Effector CD8-positive, alpha-beta T cell (primary cell): ENCODE measurements around the gene C2CD3.

ENCODE experiments used
- DNase-seq: peaks from one replicate; lab custom pipeline; 2025; lab: John Stamatoyannopoulos, UW

Gene C2CD3

DNA sequence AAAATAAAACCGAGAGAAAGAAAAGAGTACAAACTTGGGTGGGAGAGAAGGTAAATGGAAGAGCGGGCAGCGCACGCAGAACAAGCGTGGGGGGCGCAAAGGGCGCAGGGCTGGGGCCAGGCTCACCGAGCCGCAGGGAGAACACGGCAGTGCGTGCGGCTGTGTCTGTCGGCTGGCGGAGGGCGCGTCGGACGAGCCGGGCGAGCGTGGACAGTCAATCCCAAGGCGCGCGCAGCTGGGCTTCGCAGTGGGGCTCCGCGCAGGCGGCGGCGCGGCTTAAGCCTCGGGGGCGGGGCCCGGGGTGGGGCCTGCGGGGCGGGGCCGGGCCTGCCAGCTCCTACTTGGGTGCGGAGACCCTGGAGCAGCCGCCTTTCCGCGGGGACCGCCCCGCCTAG, 188.2 kb downstream of the C2CD3 start, which contains the start of gene UCP2:
Gene UCP2 (minus strand): TSS at position 249 of the 395 bp plus-strand sequence. CDS start 4,465 bp downstream, outside the sequence.
- peak; percentile 75 for DNase-seq

DNA sequence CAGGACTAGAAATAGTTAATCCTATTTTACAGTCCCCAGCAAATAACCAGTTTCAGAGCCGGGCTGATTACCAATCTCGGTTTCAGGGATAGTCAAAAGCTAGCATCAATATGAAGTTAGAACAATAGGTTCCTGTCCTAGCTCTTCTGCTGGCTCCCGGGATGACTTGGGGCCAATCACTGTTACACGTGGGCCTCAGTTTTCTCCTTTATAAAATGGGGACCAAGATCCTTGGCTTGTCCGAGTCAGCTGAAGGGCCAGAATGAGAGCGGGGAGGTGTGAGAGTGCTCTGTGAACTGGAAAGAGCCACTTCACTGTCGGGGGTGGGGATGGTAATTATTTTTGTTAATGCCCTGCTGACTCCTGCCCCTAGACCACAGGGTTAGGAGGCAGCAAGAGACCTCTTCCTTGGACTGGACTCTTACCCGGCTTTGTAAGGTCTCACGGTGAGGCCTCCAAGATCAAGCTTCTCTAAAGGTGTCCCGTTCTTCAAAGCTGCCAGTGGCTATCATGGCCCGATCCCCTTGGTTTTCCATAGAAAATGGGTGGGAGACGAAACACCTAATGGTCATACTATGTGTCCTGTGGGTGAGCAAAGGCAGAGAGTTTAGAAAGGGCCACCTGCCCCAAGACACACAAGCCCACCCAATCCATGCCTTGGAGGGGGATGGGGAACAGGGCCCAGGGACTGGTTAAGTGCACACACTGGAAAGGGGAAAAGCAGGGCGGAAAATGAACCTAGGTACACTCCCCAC, 189.6 kb downstream of the C2CD3 start:
- no peak for DNase-seq

DNA sequence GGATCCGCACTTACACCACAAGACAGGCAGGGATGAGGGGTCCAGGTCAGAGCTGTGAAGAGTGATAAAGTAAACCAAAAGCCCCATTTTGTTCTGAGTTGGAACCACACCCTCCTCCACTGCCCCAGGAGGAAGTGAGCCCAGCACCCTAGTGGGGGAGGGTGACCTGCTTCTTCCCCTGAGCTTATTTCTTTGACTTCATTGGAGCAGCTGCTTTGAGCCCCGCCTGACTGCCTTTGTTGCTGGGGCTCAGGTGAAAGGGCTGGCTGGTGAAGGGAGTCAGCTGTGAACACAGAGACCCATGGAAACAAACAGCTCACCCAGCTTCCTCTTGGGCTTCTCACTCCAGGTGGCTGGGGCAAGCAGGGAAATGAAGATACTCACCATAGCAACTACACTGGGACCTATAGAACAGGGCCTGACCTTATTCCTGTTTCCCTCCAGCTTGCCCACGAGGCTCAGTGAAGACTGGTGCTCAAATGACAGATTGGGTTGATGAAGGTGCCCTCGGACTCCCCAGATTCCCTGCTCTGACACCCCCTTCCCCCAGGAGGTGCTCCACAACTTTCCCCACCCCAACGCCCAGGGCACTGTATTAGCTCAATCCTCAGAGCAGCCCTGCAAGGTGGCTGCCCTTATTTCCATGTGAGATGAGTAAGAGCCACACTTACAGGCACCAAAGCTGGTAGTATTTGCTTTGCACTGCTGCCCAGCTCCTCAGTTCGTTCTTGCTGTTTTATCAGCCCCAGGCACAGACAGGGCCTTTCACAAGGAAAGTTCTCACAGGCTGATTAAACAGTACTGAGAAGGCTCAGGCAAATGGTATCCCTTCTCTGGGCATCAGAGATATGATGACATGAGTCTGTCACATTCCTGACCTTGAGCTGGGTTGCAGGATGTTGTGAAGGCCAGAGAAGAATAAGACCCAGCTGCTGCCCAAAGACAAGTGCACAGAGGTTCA, 190.5 kb downstream of the C2CD3 start:
- peak; percentile 55 for DNase-seq

DNA sequence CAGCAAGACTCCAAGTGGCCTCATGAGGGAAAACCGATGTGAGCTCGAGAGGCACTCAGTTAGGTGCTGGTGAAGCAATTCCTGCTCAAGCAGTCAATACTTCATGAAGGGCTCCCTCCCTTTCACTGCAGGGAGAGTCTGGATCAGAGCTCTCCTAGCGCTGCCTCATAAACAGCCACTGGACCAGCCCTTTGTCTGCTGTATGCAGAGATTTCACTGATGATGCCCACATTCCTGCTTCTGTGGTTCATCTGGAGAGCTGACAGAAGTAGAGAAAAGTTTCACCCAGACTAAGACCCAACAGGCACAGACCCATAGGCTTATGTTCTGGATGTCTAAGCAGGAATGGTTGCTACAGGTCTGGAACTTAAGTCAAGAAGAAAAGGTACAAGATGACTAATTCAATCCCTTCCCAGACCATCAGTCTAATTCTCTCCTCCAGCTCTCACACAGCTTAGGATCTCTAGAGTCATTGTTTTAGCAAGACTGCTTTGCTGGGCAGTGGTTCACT, 192.2 kb downstream of the C2CD3 start:
- DNase-seq, result no peak

DNA sequence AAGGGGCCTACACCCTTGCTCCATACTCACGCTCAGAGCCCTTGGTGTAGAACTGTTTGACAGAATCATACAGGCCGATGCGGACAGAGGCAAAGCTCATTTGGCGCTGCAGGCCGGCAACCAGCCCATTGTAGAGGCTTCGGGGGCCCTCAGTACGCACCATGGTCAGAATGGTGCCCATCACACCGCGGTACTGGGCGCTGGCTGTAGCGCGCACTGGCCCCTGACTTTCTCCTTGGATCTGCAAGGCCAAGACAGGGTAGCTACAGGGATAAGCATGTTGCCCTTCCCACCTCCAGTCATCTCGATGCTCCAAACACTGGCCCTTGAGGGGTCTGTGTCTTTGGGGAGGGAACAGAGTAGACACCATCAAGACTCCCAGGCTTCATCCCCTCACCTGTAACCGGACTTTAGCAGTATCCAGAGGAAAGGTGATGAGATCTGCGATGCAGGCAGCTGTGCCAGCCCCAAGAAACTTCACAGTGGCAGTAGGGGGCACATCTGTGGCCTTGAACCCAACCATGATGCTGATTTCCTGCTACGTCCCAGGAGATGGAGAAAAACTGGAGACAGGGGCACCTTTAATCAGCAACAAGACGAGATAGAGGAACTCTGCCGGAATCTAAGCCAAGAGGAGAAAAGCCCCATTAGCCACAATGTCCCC, 192.8 kb downstream of the C2CD3 start:
- no peak for DNase-seq

DNA sequence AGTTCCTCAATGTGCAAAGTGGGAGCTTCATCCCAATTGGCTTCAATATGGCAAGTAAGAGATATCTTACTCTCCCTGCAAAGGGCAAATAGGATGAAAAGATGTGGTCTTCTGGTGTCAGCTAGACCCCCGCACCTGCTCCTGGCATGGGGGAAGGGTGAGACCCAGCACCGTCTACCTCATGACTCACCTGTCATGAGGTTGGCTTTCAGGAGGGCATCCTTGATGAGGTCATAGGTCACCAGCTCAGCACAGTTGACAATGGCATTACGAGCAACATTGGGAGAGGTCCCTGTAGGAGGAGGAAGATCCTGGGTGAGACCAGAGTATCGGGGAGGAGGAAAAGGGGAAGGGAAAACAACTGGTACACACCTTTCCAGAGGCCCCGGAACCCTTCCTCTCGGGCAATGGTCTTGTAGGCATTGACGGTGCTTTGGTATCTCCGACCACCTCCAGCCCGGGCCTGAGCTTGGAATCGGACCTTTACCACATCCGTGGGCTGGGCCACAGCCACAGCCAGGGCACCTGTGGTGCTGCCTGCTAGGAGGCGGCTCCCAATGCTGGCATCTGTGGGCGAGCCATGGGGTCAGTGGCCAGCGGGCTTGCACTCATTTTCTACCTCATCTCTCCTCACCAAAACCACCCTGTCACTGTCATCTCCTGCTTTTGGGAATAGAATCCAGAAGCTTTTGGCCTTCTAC, 194.2 kb downstream of the C2CD3 start:
- DNase-seq, result no peak

DNA sequence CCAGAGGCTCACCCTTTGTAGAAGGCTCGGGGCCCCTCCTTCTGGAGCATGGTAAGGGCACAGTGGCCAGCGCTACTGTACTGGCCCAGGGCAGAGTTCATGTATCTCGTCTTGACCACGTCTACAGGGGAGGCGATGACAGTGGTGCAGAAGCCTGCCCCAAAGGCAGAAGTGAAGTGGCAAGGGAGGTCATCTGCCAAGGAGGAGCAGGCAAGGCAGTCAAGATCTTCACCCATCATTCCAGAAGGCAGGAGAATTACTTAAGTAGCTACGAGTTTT, 195.4 kb downstream of the C2CD3 start:
- no peak for DNase-seq

DNA sequence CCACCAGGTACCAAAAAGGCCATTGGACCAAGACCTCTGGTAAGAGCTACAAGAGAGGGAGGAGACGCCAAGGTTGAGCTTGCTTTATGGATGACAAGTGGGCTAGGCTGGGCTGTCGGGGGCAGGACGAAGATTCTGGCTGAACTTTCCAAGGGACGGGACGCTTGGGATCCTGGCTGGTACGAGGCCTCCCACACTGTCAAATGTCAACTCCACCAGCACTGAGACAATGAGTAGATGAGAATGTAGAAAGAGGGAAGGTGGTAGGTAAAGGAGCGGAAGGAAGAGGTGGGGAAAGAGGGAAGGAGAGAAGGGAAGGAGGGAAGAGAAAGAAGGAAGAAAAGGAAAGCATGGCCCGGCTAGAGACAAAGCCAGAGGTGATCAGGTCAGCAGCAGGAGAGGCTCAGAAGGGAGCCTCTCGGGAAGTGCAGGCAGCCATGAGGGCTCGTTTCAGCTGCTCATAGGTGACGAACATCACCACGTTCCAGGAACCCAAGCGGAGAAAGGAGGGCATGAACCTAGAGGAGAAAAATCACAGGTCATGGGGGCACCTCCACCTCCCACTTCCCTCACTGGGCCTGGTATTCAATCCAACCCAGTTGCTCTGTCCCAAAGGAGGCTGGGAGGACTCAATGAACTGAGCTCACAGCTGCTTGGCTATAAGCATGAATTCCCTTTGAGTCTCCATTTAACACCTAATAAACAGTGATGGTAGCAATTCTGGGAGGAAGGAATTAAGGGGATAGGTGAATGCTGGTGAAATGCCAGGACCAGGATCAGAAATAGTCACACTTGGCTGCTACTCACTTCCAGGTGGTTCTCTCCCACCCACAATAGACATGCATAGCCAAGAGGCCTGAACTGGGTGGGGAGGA, 196.0 kb downstream of the C2CD3 start:
- no peak for DNase-seq

DNA sequence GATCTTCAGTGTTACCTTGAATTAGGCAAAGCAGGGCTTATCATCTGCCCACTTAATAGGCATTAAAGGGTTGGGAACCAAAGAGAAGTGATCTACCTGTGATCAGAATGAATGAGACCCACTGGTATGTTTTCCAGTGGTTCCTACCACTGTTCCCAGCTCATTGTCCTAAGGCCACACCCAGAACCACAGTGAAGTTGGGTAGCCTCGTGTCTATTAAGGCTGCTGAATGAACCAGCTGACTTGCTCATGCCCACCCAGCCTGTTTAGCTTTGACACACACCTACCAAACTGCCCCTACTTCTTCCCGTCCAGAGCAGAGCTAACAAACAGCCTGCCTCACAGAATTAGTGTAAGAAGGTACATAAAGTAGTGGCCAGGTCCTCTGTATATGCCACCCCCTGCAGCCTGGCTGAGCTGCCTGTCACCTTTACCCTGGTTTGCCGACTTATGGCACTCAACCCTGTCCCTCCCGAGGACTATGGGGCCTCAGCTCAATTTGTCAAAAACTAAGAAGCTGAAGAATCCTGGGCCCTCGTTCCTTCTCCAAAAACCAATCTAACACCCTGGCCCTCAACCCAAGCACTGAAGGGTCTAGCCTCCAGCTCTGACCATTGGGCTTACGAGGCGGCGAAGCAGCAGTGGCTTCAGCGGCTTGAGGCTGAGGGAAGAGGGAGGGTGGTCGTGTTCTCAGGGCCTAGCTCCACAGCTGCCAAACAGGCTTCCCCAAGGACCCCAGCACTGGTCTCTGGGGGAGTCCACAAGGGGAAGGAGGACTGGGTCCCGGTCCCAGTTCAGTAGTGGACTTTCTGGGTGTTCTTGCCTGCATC, 198.0 kb downstream of the C2CD3 start:
- DNase-seq, result no peak

DNA sequence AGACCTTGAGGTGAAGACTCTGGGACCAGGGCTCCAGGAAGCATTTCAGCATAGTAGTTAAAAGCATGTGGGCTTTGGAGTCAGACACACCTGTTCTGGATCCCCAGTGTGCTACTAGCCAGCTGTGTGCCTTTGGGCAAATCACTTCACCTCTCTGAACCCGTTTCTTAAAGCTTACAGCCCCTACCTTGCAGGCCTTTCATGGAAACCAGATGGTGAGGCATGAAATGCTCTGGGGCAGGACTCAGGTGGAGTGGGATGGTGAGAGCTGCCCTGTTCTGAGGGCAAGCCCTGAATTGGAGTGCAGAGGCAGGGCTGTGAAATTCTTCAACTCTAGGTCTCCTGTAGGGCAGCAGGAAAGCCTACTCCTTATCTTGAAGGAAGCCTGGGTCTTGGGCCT, 198.6 kb downstream of the C2CD3 start:
- no peak for DNase-seq

DNA sequence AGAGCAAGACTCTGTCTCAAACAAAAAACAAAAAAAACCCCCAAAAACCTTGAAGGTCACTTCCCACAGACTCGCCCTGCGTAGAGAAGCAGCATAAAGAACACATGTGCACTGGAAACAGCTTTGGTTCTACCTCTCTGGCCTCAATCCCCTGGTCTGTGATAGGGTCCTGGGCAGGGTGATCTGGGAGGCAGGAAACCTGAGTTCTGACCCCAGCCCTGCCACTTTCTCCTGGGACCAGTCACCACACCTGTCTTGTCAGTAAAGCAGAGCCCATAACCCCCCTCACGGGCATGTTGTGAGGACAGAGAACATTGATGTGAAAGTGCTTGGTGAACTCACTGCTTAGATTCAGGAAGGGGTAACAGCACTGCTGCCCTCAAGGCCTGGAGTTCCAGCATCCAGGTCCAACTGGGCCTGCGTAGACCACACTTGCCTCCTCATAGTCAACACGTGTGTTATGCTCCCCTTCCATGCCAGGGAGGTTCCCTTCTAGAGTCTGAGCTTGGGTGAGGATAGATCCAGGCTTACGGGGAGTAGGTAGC, 199.6 kb downstream of the C2CD3 start:
- DNase-seq, result no peak

DNA sequence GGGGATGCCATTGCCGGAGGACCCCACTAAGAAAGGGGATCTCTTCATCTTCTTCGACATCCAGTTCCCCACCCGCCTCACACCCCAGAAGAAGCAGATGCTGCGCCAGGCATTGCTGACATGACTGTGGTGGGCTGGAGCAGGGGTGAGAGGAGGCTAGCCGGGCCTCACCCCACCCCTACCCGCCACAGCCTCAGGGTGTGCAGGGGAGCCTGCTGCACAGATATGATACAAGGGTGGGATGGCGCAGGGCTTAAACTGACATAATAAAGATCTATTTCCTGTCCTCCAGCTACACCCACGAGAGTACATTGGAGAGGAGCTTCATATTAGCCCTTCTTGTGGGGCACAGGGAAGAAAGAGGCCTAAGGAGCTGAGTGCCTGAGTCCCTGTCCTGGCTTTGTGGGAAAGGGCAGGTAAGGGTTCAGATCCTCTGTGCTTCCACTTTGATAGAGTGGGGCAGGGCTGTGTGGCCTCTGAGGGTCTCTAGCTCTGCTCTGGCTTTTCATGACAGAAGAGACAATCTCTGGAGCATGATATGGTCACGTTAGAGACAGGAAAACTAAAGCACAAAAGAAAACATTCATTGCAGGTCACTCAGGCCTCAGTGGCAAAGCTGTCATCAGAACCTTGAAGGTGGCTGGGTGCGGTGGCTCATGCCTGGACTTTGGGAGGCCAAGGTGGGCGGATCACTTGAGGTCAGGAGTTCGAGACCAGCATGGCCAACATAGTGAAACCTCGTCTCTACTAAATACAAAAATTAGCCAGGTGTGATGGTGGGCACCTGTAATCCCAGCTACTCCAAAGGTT, 200.6 kb downstream of the C2CD3 start:
- DNase-seq, result no peak

DNA sequence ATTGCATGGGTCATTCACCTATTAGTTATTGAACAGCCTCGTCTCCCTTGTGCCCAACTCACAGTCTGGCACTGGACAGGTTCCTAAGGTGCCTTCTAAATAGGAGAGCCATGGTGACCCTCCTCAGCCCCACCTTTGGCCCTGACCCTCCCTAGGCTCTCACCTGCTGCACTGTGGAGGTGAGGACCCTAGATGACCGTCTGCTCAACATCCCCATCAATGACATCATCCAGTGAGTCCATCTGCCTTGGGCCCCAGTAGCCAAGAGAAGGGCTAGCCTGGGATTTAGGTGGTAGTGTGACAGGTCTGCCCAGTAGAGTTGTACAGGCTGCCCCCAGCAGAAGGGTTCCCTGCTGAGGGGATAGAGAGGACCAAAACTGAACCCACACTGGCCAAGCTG, 201.7 kb downstream of the C2CD3 start:
- no peak for DNase-seq

DNA sequence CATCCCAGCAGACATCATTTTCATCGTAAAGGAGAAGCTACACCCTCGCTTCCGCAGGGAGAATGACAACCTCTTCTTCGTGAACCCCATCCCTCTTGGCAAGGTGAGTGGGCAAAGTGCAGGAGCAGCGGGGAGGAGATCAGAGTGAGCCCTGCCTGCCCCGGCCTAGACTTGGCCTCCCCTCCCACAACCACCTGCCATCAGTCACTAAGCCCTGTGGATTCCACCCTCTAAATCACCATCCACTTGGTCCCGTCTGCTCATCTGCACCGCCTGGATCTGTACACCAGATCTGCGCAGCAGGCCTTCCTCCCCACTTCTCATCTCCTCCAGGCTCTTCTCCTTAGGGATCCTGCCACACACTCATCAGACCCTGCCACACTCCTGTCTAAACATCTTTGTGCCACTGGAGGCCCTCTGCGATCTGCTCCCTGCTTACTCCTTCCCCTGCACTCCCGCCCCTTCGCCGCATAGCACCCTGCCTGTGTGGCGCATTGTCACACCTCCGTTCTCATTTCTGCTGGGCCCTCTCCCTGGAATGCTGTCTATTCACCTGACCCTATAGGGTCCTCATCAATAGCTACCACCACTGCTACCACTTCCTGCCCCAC, 202.3 kb downstream of the C2CD3 start:
- no peak for DNase-seq

DNA sequence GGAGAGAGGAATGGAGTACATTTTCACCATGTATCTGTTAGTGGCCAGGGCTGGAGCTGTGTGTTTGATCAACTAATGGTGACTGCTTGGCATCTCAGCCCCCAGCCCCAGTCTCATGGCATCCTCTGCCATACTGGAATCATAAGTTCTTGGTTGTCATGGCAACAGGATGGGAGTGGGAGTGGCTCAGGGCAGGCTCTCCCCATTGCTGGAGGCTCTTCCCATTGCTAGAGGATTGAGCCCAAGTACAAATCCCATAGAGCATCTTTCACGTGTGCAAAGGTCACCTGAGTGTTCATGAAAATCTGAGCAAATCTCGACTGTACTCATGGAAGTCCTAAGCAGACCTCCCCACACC, 205.1 kb downstream of the C2CD3 start:
- no peak for DNase-seq

DNA sequence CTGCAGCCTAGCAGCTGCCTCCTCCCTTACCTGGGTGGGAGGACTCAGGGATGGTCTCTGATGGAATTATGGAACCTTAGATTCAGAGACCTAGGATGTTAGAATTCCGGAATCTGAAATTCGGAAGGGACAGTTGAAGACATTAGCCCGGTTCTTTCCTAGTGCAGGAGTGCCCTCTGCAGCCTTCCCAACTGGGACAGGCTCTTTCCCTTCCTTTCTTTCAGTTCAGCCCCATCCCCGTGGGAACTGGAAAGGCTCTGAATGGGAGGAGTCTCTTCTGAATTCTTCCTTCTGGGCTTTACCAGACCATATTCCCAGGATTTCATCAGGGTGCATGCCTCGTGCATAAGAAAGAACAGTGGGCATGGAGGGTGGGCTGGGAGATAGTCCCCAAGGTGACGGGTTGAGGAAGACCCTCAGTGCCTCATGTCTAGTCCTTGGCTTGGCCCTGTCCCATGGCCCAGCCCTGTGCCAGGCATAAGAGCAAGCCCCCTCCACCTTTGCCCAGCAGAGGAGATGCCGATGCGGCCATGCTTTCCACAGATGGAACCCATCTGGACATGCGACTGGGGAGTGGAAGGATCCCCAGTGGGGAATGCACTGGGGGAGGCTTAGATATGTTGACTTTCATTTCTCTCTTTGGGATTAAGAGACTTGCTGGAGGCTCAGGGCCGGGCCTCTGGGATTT, 205.6 kb downstream of the C2CD3 start:
- DNase-seq, result no peak

DNA sequence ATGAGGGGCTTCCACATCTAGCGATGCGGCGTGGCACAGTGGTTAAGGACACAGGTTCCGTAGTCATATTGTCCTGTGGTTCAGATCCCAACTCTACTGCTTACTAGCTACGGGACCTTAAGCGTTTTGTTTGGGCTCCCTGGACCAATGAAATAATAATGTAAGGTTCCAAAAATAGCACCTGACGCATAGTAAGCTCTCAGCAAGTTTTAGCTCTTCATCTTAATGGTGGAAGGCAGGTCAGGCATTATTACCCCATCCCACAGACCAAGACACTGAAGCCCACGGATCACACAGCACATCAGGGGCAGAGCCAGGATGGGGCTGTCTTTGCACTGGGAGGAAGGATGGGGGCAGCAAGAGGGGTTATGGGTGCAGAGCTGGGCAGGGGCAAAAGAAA, 206.9 kb downstream of the C2CD3 start:
- no peak for DNase-seq
